GM12878 (cell line): ENCODE results near the gene IBA57.

ENCODE experiments used
- BCLAF1 ChIP-seq: fragments of 450-650 bp; IDR thresholded peaks from 2 replicates; pipeline ENCODE4 v1.6.1; 2017; ENCODE audit warnings: antibody characterized with exemption, mild to moderate bottlenecking, moderate library complexity
- CBX3 ChIP-seq: fragments of 200-600 bp; sonication (generic); IDR thresholded peaks from 2 replicates; pipeline ENCODE4 v1.6.1; 2016; ENCODE audit warnings: low read depth, borderline replicate concordance
- CREB1 ChIP-seq: IDR thresholded peaks from 2 replicates; pipeline ENCODE4 v1.6.1; 2012; ENCODE audit warnings: low read depth, mild to moderate bottlenecking, inconsistent platforms
- CTCF ChIP-seq, 3 experiments: IDR thresholded peaks in 2 of 3; conservative IDR thresholded peaks in 1 of 3; 2 replicates each; pipeline ENCODE4 v1.5.1; 2011; ENCODE audit warnings: low read depth in 3 of 3, low read length in 3 of 3, mild to moderate bottlenecking in 3 of 3, control low read depth in 2 of 3, moderate library complexity in 2 of 3, inconsistent platforms in 1 of 3, mixed read lengths in 1 of 3; ENCODE audit not compliant: control insufficient read depth in 2 of 3, insufficient read depth in 1 of 3; ENCODE audit errors: extremely low read depth in 1 of 3
- IKZF1 ChIP-seq: fragments of 450-650 bp; conservative IDR thresholded peaks from 2 replicates; pipeline ENCODE4 v1.6.1; 2017; ENCODE audit warnings: antibody characterized with exemption, mild to moderate bottlenecking
- NFYA ChIP-seq: IDR thresholded peaks from 2 replicates; pipeline ENCODE4 v1.6.1; 2011; ENCODE audit warnings: low read depth, mild to moderate bottlenecking, low read length, improper control_type of control experiment, borderline replicate concordance
- SMARCA5 ChIP-seq: fragments of 450-650 bp; IDR thresholded peaks from 2 replicates; pipeline ENCODE4 v1.6.1; 2017; ENCODE audit warnings: mild to moderate bottlenecking
- TAF1 ChIP-seq: IDR thresholded peaks from 2 replicates; pipeline ENCODE4 v1.6.1; 2011; ENCODE audit warnings: mild to moderate bottlenecking, low read depth, low read length, borderline replicate concordance

DNA sequence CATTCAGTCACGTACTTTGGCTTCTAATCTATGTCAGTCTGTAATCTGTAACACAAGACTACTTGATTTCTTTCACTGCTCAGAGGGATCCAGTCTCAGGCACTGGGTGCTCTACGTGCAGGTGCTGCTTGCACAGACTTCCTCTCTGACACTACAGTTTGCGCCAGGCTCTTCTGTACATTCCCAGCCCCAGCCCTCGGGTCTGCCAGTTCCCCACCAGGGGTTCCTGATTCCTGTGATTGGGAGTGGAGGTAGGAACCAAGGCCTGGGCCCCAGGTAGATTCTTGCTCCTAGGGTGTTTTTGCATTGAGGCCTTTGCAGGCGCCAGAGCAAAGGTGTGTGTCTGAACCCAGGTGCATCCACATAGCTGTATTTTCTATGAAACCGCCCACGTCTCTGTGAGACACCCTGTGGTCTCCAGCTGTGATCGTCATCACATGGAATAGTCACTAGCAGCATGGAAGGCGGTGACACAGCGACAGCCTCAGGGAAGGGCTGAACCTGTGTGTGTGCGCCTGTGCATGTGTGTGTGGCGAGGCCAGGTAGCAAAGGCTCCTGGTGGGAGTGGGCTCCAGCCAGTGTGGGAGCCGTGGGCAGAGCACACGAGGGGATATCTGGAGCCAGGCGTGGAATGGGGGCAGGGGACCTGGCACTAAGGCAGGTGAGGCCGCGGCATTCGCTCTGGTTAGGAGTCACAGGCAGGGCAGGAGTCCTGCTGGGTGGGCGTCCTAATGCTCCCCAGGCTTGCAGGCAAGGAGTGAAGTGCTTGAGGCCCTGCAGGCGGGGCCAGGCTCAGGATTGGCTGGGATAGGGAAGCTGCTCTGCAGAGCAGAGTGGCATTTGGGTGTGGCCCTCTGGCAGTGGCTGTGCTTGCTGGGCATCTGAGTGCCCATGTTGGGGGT lies 10.7 kb upstream of the IBA57 start:
- TF ChIP-seq NFYA = no peak
- no peak for TF ChIP-seq CTCF (IDR thresholded peaks at IDR 0.05 in 2 of 3, conservative IDR thresholded peaks at IDR 0.05 in 1 of 3; ENCODE audit: control insufficient read depth in 2 of 3, extremely low read depth in 1 of 3, insufficient read depth in 1 of 3, low read depth in 3 of 3, low read length in 3 of 3)
- no peak for TF ChIP-seq BCLAF1
- TF ChIP-seq IKZF1 = no peak
- no peak for TF ChIP-seq SMARCA5
- no peak for TF ChIP-seq CREB1
- no peak for TF ChIP-seq TAF1
- no peak for TF ChIP-seq CBX3
